ENCODE results near the gene REV3L.

Gene REV3L, protein sequence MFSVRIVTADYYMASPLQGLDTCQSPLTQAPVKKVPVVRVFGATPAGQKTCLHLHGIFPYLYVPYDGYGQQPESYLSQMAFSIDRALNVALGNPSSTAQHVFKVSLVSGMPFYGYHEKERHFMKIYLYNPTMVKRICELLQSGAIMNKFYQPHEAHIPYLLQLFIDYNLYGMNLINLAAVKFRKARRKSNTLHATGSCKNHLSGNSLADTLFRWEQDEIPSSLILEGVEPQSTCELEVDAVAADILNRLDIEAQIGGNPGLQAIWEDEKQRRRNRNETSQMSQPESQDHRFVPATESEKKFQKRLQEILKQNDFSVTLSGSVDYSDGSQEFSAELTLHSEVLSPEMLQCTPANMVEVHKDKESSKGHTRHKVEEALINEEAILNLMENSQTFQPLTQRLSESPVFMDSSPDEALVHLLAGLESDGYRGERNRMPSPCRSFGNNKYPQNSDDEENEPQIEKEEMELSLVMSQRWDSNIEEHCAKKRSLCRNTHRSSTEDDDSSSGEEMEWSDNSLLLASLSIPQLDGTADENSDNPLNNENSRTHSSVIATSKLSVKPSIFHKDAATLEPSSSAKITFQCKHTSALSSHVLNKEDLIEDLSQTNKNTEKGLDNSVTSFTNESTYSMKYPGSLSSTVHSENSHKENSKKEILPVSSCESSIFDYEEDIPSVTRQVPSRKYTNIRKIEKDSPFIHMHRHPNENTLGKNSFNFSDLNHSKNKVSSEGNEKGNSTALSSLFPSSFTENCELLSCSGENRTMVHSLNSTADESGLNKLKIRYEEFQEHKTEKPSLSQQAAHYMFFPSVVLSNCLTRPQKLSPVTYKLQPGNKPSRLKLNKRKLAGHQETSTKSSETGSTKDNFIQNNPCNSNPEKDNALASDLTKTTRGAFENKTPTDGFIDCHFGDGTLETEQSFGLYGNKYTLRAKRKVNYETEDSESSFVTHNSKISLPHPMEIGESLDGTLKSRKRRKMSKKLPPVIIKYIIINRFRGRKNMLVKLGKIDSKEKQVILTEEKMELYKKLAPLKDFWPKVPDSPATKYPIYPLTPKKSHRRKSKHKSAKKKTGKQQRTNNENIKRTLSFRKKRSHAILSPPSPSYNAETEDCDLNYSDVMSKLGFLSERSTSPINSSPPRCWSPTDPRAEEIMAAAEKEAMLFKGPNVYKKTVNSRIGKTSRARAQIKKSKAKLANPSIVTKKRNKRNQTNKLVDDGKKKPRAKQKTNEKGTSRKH (N-terminal part only)

DNA sequence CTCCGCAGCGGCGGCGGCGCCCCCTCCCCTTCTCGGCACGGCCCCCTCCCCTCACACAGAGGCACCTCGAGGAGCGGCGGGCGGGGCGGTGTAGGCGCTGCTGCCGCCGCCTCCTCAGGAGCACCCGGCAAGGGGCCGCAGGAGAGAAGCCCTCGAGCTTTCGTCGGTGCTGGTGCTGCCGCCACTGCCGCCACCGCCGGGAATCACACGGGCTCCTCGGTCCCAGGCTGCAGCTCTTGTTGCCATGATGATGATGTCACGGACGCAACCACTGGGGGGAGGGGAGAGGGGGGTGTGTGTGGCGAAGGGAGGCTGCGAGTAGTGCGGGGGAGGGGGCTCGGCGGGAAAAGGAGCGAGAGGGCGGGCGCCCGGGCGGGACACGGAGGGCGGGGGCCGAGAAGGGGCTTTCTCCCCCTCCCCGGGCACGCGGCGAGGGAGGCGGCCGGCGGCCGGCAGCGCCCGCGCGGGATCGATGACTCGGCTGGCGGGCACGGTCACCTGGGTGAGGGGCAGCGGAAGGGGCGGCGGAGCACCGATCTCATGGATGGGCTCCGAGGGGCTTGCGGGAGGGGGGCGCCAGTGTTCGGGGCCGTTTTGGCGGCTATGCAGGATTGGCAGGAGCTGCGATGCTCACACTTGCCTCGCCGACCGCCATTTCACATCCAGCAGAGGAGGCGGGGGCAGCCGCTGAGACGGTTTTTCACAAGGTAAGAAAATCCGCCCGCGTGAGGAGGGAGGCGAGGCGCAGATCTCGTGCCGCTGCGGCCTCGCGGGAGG is at the start of gene REV3L:
Gene REV3L (minus strand): TSS at position 260 of the 777 bp plus-strand sequence. CDS start 330 bp downstream, outside the sequence.
- H3K27me3 Mint-ChIP-seq (ENCODE audit: low read depth, poor library complexity) = no peaks in the 10 kb centered on the region
- peak; percentile 88 for DNase-seq
- peaks cover 19% of the 10 kb centered on the region for H3K36me3 Mint-ChIP-seq (ENCODE audit: low read depth)
- peaks cover 6% of the 10 kb centered on the region for H3K9me3 Mint-ChIP-seq
- no peak for TF ChIP-seq CTCF (IDR thresholded peaks at IDR 0.05)
- peaks cover 49% of the 10 kb centered on the region for H3K4me1 Mint-ChIP-seq
- peak within 1 kb of the TSS; percentile 93 for H3K4me3 Mint-ChIP-seq
- peak within 1 kb of the TSS; percentile 99 for H3K27ac Mint-ChIP-seq

- Mint-ChIP-seq H3K9me3 (peaks cover 5% of the 10 kb centered on the region), H3K27me3 (ENCODE audit: low read depth, poor library complexity) (no peaks in the 10 kb centered on the region), H3K36me3 (ENCODE audit: low read depth) (peaks cover 14% of the 10 kb centered on the region), H3K27ac (no peak overlapping the region), H3K4me1 (peaks cover 19% of the 10 kb centered on the region), H3K4me3 (no peak overlapping the region)
- TF ChIP-seq CTCF (IDR thresholded peaks at IDR 0.05) = no peak
- DNase-seq = no peak
Measured at GRCh38 chr6:111531185-111531584, 48.2 kb upstream of the REV3L start.

DNA sequence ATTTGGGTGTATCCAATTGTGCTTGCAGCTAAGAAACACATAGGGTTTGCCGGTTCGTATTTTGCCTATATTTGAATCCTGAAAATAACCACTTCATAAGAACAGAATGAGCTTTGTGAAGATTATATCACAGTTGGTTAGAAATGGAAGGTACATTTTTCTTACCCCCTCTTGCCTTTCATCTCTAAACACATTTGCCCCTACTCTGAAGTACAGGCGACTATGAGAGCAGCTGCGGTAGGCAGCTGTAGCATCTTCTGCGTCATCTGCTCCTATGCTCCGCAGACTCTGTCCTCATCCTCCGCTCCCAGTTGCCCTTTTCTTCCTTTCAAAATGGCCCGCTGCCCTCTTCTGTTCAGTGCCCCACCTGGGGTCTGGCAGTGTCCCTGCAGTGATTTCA is 47.6 kb upstream of the REV3L start:
- Mint-ChIP-seq H3K27me3 (ENCODE audit: low read depth, poor library complexity) (no peaks in the 10 kb centered on the region), H3K4me1 (peaks cover 19% of the 10 kb centered on the region), H3K4me3 (no peak overlapping the region), H3K36me3 (ENCODE audit: low read depth) (peaks cover 14% of the 10 kb centered on the region), H3K27ac (no peak overlapping the region), H3K9me3 (peaks cover 5% of the 10 kb centered on the region)
- TF ChIP-seq CTCF (IDR thresholded peaks at IDR 0.05) = no peak
- DNase-seq = no peak

GRCh38 chr6:111530218-111530617 is 47.2 kb upstream of the REV3L start:
- Mint-ChIP-seq H3K4me3 (no peak overlapping the region), H3K36me3 (ENCODE audit: low read depth) (peaks cover 14% of the 10 kb centered on the region), H3K27ac (no peak overlapping the region), H3K4me1 (peaks cover 19% of the 10 kb centered on the region), H3K27me3 (ENCODE audit: low read depth, poor library complexity) (no peaks in the 10 kb centered on the region), H3K9me3 (peaks cover 5% of the 10 kb centered on the region)
- no peak for TF ChIP-seq CTCF (IDR thresholded peaks at IDR 0.05)
- DNase-seq = no peak

- Mint-ChIP-seq H3K36me3 (ENCODE audit: low read depth) (peaks cover 20% of the 10 kb centered on the region), H3K27me3 (ENCODE audit: low read depth, poor library complexity) (no peaks in the 10 kb centered on the region)
Measured at GRCh38 chr6:111527367-111527766, 44.3 kb upstream of the REV3L start.

More at GRCh38 chr6:111527367-111527766, 44.3 kb upstream of the REV3L start:
- Mint-ChIP-seq H3K27ac (no peak overlapping the region), H3K4me3 (no peak overlapping the region), H3K9me3 (peaks cover 10% of the 10 kb centered on the region), H3K4me1 (peaks cover 30% of the 10 kb centered on the region)
- TF ChIP-seq CTCF (IDR thresholded peaks at IDR 0.05) = no peak
- DNase-seq = no peak

All from nephron progenitor cell (in vitro differentiated cells).